Neuron (in vitro differentiated cells): Measurements from ENCODE around the gene SBNO2.
"Not testable (repeated sequence)": the region's sequence is repeated elsewhere in the genome, so short reads cannot be mapped to it uniquely, and the experiment has no call there.

Experiments used
- H2AFZ ChIP-seq: one replicate; pipeline ENCODE4 v1.6.1; 2013; ENCODE audit warnings: low read depth, mild to moderate bottlenecking, inconsistent platforms, low read length, moderate library complexity
- H3K27me3 ChIP-seq: one replicate; pipeline ENCODE4 v1.6.1; 2013; ENCODE audit warnings: low read length; ENCODE audit not compliant: insufficient read depth
- H3K36me3 ChIP-seq: one replicate; pipeline ENCODE4 v1.6.1; 2013; ENCODE audit warnings: low read length; ENCODE audit not compliant: insufficient read depth
- H3K4me1 ChIP-seq: one replicate; pipeline ENCODE4 v1.6.1; 2013; ENCODE audit warnings: low read length; ENCODE audit not compliant: insufficient read depth
- H3K4me3 ChIP-seq: 2 replicates; pipeline ENCODE4 v1.5.1; 2013; ENCODE audit warnings: mild to moderate bottlenecking, low read length, moderate library complexity
- H3K9me3 ChIP-seq: one replicate; pipeline ENCODE4 v1.6.1; 2013; ENCODE audit warnings: low read length

Gene SBNO2

GRCh38 chr19:1214862-1215731 is 41.0 kb upstream of the SBNO2 start:
- no peak overlapping the region for H3K4me3 ChIP-seq
- H2AFZ ChIP-seq, result no peak overlapping the region
- H3K36me3 ChIP-seq, result peaks cover 9% of the 10 kb centered on the region
- peaks cover 15% of the 10 kb centered on the region for H3K4me1 ChIP-seq
- no peaks in the 10 kb centered on the region for H3K27me3 ChIP-seq
- H3K9me3 ChIP-seq, result no peaks in the 10 kb centered on the region

- no peak overlapping the region for H3K4me3 ChIP-seq
- H3K27me3 ChIP-seq, result no peaks in the 10 kb centered on the region
- peaks cover 14% of the 10 kb centered on the region for H3K36me3 ChIP-seq
- peaks cover 20% of the 10 kb centered on the region for H3K4me1 ChIP-seq
- H2AFZ ChIP-seq, result no peak overlapping the region
- no peaks in the 10 kb centered on the region for H3K9me3 ChIP-seq
These were observed 40.3 kb upstream of the SBNO2 start for GRCh38 chr19:1214299-1214861.

GRCh38 chr19:1213391-1214286 is 39.6 kb upstream of the SBNO2 start:
- Histone ChIP-seq H3K36me3 (peaks cover 14% of the 10 kb centered on the region), H2AFZ (no peak overlapping the region)

GRCh38 chr19:1211494-1212234 is 37.6 kb upstream of the SBNO2 start:
- Histone ChIP-seq H2AFZ (no peak overlapping the region), H3K9me3 (no peaks in the 10 kb centered on the region), H3K27me3 (no peaks in the 10 kb centered on the region), H3K36me3 (peaks cover 14% of the 10 kb centered on the region), H3K4me3 (no peak overlapping the region), H3K4me1 (peaks cover 32% of the 10 kb centered on the region)

More at GRCh38 chr19:1213391-1214286, 39.6 kb upstream of the SBNO2 start:
- Histone ChIP-seq H3K9me3 (no peaks in the 10 kb centered on the region), H3K27me3 (no peaks in the 10 kb centered on the region), H3K4me1 (peaks cover 20% of the 10 kb centered on the region), H3K4me3 (no peak overlapping the region)

GRCh38 chr19:1210227-1210538 is 36.1 kb upstream of the SBNO2 start:
- Histone ChIP-seq H3K4me3 (no peak overlapping the region), H2AFZ (no peak overlapping the region), H3K27me3 (no peaks in the 10 kb centered on the region), H3K9me3 (no peaks in the 10 kb centered on the region), H3K36me3 (peaks cover 14% of the 10 kb centered on the region), H3K4me1 (peaks cover 33% of the 10 kb centered on the region)

- not testable (repeated sequence) for H3K9me3 ChIP-seq, H2AFZ ChIP-seq, H3K4me3 ChIP-seq, H3K27me3 ChIP-seq
- peaks cover 26% of the 10 kb centered on the region for H3K4me1 ChIP-seq
- H3K36me3 ChIP-seq, result peaks cover 14% of the 10 kb centered on the region
These were observed 34.8 kb upstream of the SBNO2 start for GRCh38 chr19:1208830-1209229.

GRCh38 chr19:1206864-1207450 is 32.9 kb upstream of the SBNO2 start:
- Histone ChIP-seq H3K4me3 (peak overlapping the region; percentile 60), H2AFZ (no peak overlapping the region), H3K4me1 (peaks cover 24% of the 10 kb centered on the region), H3K27me3 (no peaks in the 10 kb centered on the region), H3K9me3 (no peaks in the 10 kb centered on the region), H3K36me3 (peaks cover 5% of the 10 kb centered on the region)

GRCh38 chr19:1206150-1206863 is 32.2 kb upstream of the SBNO2 start:
- peak overlapping the region; percentile 60 for H3K4me3 ChIP-seq
- H3K36me3 ChIP-seq, result peaks cover 5% of the 10 kb centered on the region
- no peaks in the 10 kb centered on the region for H3K27me3 ChIP-seq
- peaks cover 24% of the 10 kb centered on the region for H3K4me1 ChIP-seq
- H3K9me3 ChIP-seq, result no peaks in the 10 kb centered on the region
- H2AFZ ChIP-seq, result no peak overlapping the region

- H3K4me3 ChIP-seq, result peak within 1 kb of the TSS; percentile 60
- H3K27me3 ChIP-seq, result no peaks in the 10 kb centered on the region
- peaks cover 5% of the 10 kb centered on the region for H3K36me3 ChIP-seq
- no peak within 1 kb of the TSS for H2AFZ ChIP-seq
- peaks cover 24% of the 10 kb centered on the region for H3K4me1 ChIP-seq
- H3K9me3 ChIP-seq, result no peaks in the 10 kb centered on the region
These were observed 31.3 kb upstream of the SBNO2 start, which contains the start of gene STK11 for GRCh38 chr19:1205114-1206099. TSS of gene STK11 (plus strand) at chr19:1205778. CDS start at chr19:1206914, 1,136 bp downstream.

- not testable (repeated sequence) for H3K27me3 ChIP-seq, H3K4me1 ChIP-seq, H3K4me3 ChIP-seq, H2AFZ ChIP-seq, H3K9me3 ChIP-seq, H3K36me3 ChIP-seq
These were observed 26.5 kb upstream of the SBNO2 start for GRCh38 chr19:1200614-1201013.

- Histone ChIP-seq H3K9me3 (no peaks in the 10 kb centered on the region), H3K4me1 (no peaks in the 10 kb centered on the region), H3K27me3 (no peaks in the 10 kb centered on the region), H3K36me3 (no peaks in the 10 kb centered on the region), H3K4me3 (no peak overlapping the region), H2AFZ (no peak overlapping the region)
These were observed 25.5 kb upstream of the SBNO2 start for GRCh38 chr19:1199531-1199930.
